K562 (cell line): ENCODE data around the gene FAAP24. TPM values are rescaled to one million over a fixed set of nuclear protein-coding genes. Genes with fewer than 3 reads are reported as not detected.

Experiments used
- CBX2 ChIP-seq: fragments of 200-600 bp; sonication (generic); IDR thresholded peaks from one replicate; pipeline ENCODE4 v1.6.1; 2012; ENCODE audit warnings: mild to moderate bottlenecking, low read length, inconsistent platforms; ENCODE audit not compliant: insufficient read depth, poor library complexity, severe bottlenecking
- CHD1 ChIP-seq: fragments of 200-600 bp; sonication (generic); IDR thresholded peaks from one replicate; pipeline ENCODE4 v1.6.1; 2012; ENCODE audit warnings: mild to moderate bottlenecking, moderate library complexity, low read length, inconsistent platforms
- CSDE1 ChIP-seq, 2 experiments: fragments of 450-650 bp; IDR thresholded peaks; 2 replicates each; pipeline ENCODE4 v1.6.1; 2016; ENCODE audit warnings: mild to moderate bottlenecking in 1 of 2
- FOXK2 ChIP-seq, 2 experiments: fragments of 450-650 bp; IDR thresholded peaks in 1 of 2; conservative IDR thresholded peaks in 1 of 2; 2 replicates each; pipeline ENCODE4 v1.6.1; 2016; ENCODE audit warnings: low read depth in 2 of 2, mild to moderate bottlenecking in 1 of 2
- MAZ ChIP-seq, 2 experiments: fragments of 450-650 bp in 1 of 2; sonication (generic) in 1 of 2; formaldehyde crosslinking; IDR thresholded peaks in 1 of 2; conservative IDR thresholded peaks in 1 of 2; 2 replicates each; pipeline versions ENCODE4 v1.4.0 to v1.5.0; 2020; ENCODE audit warnings: mild to moderate bottlenecking in 1 of 2, missing genetic modification reagents in 1 of 2
- NFE2L1 ChIP-seq: fragments of 450-650 bp; IDR thresholded peaks from 2 replicates; pipeline ENCODE4 v1.6.1; 2016; ENCODE audit warnings: missing genetic modification characterization, low read depth, mild to moderate bottlenecking, missing compliant biosample characterization, moderate library complexity, borderline replicate concordance
- NR2C1 ChIP-seq, 2 experiments: fragments of 450-650 bp; IDR thresholded peaks; 2 replicates each; pipeline ENCODE4 v1.6.1; 2017; ENCODE audit warnings: mild to moderate bottlenecking in 2 of 2, antibody characterized with exemption in 1 of 2, inconsistent platforms in 1 of 2, missing compliant biosample characterization in 1 of 2, missing genetic modification characterization in 1 of 2
- PTRF ChIP-seq: fragments of 450-650 bp; IDR thresholded peaks from 2 replicates; pipeline ENCODE4 v1.6.1; 2016; ENCODE audit warnings: mild to moderate bottlenecking, missing genetic modification characterization, missing compliant biosample characterization
- RAD21 ChIP-seq, 2 experiments: fragments of 250-450 bp in 1 of 2; fragments of 450-650 bp in 1 of 2; sonication (Bioruptor Pico) in 1 of 2; formaldehyde crosslinking in 1 of 2; IDR thresholded peaks in 1 of 2; conservative IDR thresholded peaks in 1 of 2; 2 replicates each; pipeline versions ENCODE4 v1.4.0 to v1.8.0; 2020 to 2022; ENCODE audit warnings: mild to moderate bottlenecking in 2 of 2, moderate library complexity in 1 of 2
- RBM15 ChIP-seq: fragments of 200-400 bp; formaldehyde crosslinking; IDR thresholded peaks from 2 replicates; pipeline ENCODE4 v1.6.1; 2018; ENCODE audit warnings: mild to moderate bottlenecking, low read length, moderate library complexity; ENCODE audit not compliant: insufficient read depth
- SPI1 ChIP-seq: IDR thresholded peaks from 2 replicates; pipeline ENCODE4 v1.6.1; 2011; ENCODE audit warnings: low read depth, low read length, control low read depth, borderline replicate concordance
- ZEB2 ChIP-seq: fragments of 450-650 bp; IDR thresholded peaks from 2 replicates; pipeline ENCODE4 v1.6.1; 2016
- ZNF133 ChIP-seq: fragments of 250-450 bp; sonication (Bioruptor Pico); IDR thresholded peaks from 2 replicates; pipeline ENCODE4 v1.4.0; 2020; ENCODE audit warnings: mild to moderate bottlenecking
- ZNF3 ChIP-seq: fragments of 250-450 bp; sonication (Bioruptor Pico); IDR thresholded peaks from 2 replicates; pipeline ENCODE4 v1.5.0; 2021; ENCODE audit warnings: mild to moderate bottlenecking, moderate library complexity
- ZNF318 ChIP-seq, 2 experiments: fragments of 450-650 bp; IDR thresholded peaks; 2 replicates each; pipeline ENCODE4 v1.6.1; 2016; ENCODE audit warnings: mild to moderate bottlenecking in 2 of 2, borderline replicate concordance in 1 of 2, low read depth in 1 of 2, moderate library complexity in 1 of 2
- ZNF384 ChIP-seq: IDR thresholded peaks from 2 replicates; pipeline ENCODE4 v1.6.1; 2012; ENCODE audit warnings: low read depth, low read length, improper control_type of control experiment
- ZNF41 ChIP-seq: fragments of 250-450 bp; sonication (Bioruptor Pico); conservative IDR thresholded peaks from 2 replicates; pipeline ENCODE4 v1.4.0; 2020; ENCODE audit warnings: mild to moderate bottlenecking
- ZNF764 ChIP-seq: fragments of 250-450 bp; sonication (Bioruptor Pico); IDR thresholded peaks from 2 replicates; pipeline ENCODE4 v1.4.0; 2020; ENCODE audit warnings: low read depth, mild to moderate bottlenecking, moderate library complexity
- ZNF77 ChIP-seq: fragments of 250-450 bp; sonication (Bioruptor Pico); IDR thresholded peaks from 2 replicates; pipeline ENCODE4 v1.5.0; 2020
- polyA plus RNA-seq, 8 experiments: library from polyadenylated mRNA; depleted of rRNA in 4 of 8; stranded (reverse) in 5 of 8; unstranded in 3 of 8; fragments of >200 nt; fragmentation: Nextera tagmentation in 2 of 8; fragmentation: Illumina TruSeq in 1 of 8; extraction: Ambion mirVana in 2 of 8; extraction: Trizol in 1 of 8; gene quantifications; 2 replicates each; pipeline versions ENCODE4 v1.2.1 to v1.2.3, GENCODE V29; 2011 to 2014; ENCODE audit warnings: inconsistent platforms in 1 of 8, missing spikeins in 1 of 8
- total RNA-seq, 7 experiments: library from RNA; depleted of rRNA in 6 of 7; stranded (reverse); fragments of >200 nt in 6 of 7; fragmentation: Illumina TruSeq in 2 of 7; extraction: Trizol in 2 of 7; gene quantifications; 2 replicates each; pipeline versions ENCODE4 v1.2.1 to v1.2.3, GENCODE V29; 2011 to 2021; ENCODE audit warnings: low replicate concordance in 1 of 7

The FAAP24 gene
- total and polyA plus RNA-seq, 9 of the 15 experiments (the other 6 are each of a cell fraction or from before 2014, with no cell fraction given) = 4.6 to 21.6 (median 8.2) TPM

GRCh38 chr19:32971715-32972540 is at the start of gene FAAP24, which contains the start of gene CEP89 (continued):
- no peak for TF ChIP-seq ZNF318 (IDR thresholded peaks at IDR 0.05; ENCODE audit: borderline replicate concordance in 1 of 2, low read depth in 1 of 2)
- no peak for TF ChIP-seq RAD21 (CRISPR knock-in tag; conservative IDR thresholded peaks at IDR 0.05 in 1 of 2, IDR thresholded peaks at IDR 0.05 in 1 of 2)
- TF ChIP-seq MAZ (CRISPR knock-in tag; conservative IDR thresholded peaks at IDR 0.05 in 1 of 2, IDR thresholded peaks at IDR 0.05 in 1 of 2) = peak in 1 of 2 experiments; percentile 33; a peak in 2 of 4 replicates
- no peak for TF ChIP-seq ZNF764 (CRISPR knock-in tag)
- no peak for TF ChIP-seq ZNF77
- TF ChIP-seq ZEB2 = no peak
- TF ChIP-seq NFE2L1 (tag) = no peak
- no peak for TF ChIP-seq ZNF133
- no peak for TF ChIP-seq ZNF384
- TF ChIP-seq CHD1 = no peak
- peak; percentile 92 for TF ChIP-seq NR2C1 (IDR thresholded peaks at IDR 0.05)
- TF ChIP-seq NR2C1 (tag; IDR thresholded peaks at IDR 0.05) = peak; percentile 90
- TF ChIP-seq ZNF3 (CRISPR knock-in tag) = no peak
- TF ChIP-seq ZNF41 (CRISPR knock-in tag) = no peak
- no peak for TF ChIP-seq RBM15
- TF ChIP-seq FOXK2 (conservative IDR thresholded peaks at IDR 0.05 in 1 of 2, IDR thresholded peaks at IDR 0.05 in 1 of 2; ENCODE audit: low read depth in 2 of 2) = peak; percentile 46 to 48; a peak in 1 of 4 replicates
- no peak for TF ChIP-seq SPI1
- no peak for TF ChIP-seq CBX2
- no peak for TF ChIP-seq PTRF (tag)
- peak in 1 of 2 experiments; percentile 88; a peak in 2 of 4 replicates for TF ChIP-seq CSDE1 (IDR thresholded peaks at IDR 0.05)
